ENCODE data around the gene PITPNC1. TPM values are rescaled to one million over a fixed set of nuclear protein-coding genes. Genes with fewer than 3 reads are reported as not detected.
"Not testable (repeated sequence)": the region's sequence is repeated elsewhere in the genome, so short reads cannot be mapped to it uniquely, and the experiment has no call there.

Gene PITPNC1
- polyA plus RNA-seq, 1 of the 3 experiments (the other 2 are of a cell fraction) = 18.4 TPM

DNA sequence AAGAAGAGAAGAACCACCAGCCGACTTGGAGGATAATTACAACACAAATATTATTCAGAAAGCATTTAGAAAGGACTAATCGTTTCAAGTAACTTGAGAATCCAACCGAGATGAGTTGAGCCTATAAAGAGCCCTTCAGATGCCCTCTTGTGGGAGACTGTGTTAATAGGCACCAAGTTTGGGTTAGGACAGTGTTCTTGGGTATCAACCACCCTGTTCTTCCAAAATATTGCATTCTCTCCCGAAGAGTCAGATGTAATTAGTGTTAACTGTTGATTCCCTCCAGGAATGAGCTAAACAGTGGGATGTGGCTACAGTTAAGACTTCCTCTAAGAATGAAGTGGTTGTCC is 252.9 kb downstream of the PITPNC1 start:
- Histone ChIP-seq H3K9ac (no peak overlapping the region), H3K4me3 (ENCODE audit: low read depth in 2 of 2, low read length in 1 of 2) (no peak overlapping the region), H3F3A (replicated peaks; ENCODE audit: insufficient read depth) (no peaks in the 10 kb centered on the region), H3K27ac (ENCODE audit: low read depth in 2 of 2, low read length in 1 of 2) (peak overlapping the region in 1 of 2 experiments; percentile 40; a peak in 1 of 4 replicates), H3K4me1 (ENCODE audit: control insufficient read depth in 1 of 2, insufficient read depth in 2 of 2, low read depth in 1 of 2, low read length in 1 of 2) (peaks cover 0 to 4% of the 10 kb centered on the region in 2 experiments; a peak in 1 of 4 replicates), H3K9me2 (no peaks in the 10 kb centered on the region), H3K36me3 (replicated peaks in 1 of 2; ENCODE audit: control insufficient read depth in 1 of 2, insufficient read depth in 2 of 2, low read length in 1 of 2) (peaks cover 12 to 15% of the 10 kb centered on the region in 2 experiments), H4K20me1 (ENCODE audit: insufficient read depth) (no peaks in the 10 kb centered on the region), H3K27me3 (ENCODE audit: insufficient read depth) (no peaks in the 10 kb centered on the region), H2AFZ (ENCODE audit: low read depth) (no peak overlapping the region), H3K9me3 (no peaks in the 10 kb centered on the region), H3K4me2 (no peak overlapping the region), H3K79me2 (ENCODE audit: insufficient read depth) (no peaks in the 10 kb centered on the region)
- CTCF ChIA-PET = interaction anchor here (0.6 to 5.5 kb wide), 16 partner anchors 9 to 263 kb away, joined by 3 to 95 read pairs (median 4); partner anchors contain the start of genes PITPNC1 and PSMD12
- TF ChIP-seq, protein P1, sequence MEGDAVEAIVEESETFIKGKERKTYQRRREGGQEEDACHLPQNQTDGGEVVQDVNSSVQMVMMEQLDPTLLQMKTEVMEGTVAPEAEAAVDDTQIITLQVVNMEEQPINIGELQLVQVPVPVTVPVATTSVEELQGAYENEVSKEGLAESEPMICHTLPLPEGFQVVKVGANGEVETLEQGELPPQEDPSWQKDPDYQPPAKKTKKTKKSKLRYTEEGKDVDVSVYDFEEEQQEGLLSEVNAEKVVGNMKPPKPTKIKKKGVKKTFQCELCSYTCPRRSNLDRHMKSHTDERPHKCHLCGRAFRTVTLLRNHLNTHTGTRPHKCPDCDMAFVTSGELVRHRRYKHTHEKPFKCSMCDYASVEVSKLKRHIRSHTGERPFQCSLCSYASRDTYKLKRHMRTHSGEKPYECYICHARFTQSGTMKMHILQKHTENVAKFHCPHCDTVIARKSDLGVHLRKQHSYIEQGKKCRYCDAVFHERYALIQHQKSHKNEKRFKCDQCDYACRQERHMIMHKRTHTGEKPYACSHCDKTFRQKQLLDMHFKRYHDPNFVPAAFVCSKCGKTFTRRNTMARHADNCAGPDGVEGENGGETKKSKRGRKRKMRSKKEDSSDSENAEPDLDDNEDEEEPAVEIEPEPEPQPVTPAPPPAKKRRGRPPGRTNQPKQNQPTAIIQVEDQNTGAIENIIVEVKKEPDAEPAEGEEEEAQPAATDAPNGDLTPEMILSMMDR (IDR thresholded peaks at IDR 0.05) = peak; percentile 72
- TF ChIP-seq SMC3 (IDR thresholded peaks at IDR 0.05; ENCODE audit: low read depth, low read length) (peak; percentile 71), RAD21 (IDR thresholded peaks at IDR 0.05; ENCODE audit: low read length) (peak; percentile 74), FOXJ3 (CRISPR knock-in tag; IDR thresholded peaks at IDR 0.05) (no peak)
- POLR2A ChIA-PET = no interaction called here
- DNase-seq = peak; percentile 59
- 41% methylated on average over 4 of the region's 4 CpGs for WGBS (ENCODE audit: low lambda C conversion rate)

DNA sequence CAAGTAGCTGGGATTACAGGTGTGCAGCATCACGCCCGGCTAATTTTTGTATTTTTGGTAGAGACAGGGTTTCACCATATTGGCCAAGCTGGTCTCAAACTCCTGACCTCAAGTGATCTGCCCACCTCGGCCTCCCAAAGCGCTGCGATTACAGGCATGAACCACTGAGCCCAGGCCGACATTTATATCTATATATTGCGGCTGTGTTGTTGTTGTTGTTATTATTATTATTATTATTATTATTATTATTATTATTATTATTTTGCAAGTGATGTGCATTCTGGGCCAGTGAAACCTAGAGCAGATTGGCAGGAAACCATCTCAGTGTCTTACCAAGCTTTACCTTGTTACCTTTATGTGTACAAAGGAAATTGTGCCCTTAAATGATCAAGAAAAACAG is 253.8 kb downstream of the PITPNC1 start:
- DNase-seq; H2AFZ ChIP-seq (ENCODE audit: low read depth); H4K20me1 ChIP-seq (ENCODE audit: insufficient read depth); H3K79me2 ChIP-seq (ENCODE audit: insufficient read depth); H3K4me2 ChIP-seq; H3K9me2 ChIP-seq; H3K27ac ChIP-seq (ENCODE audit: low read depth in 2 of 2, low read length in 1 of 2); H3K9ac ChIP-seq; H3F3A ChIP-seq (replicated peaks; ENCODE audit: insufficient read depth); POLR2A ChIA-PET; H3K4me1 ChIP-seq (ENCODE audit: control insufficient read depth in 1 of 2, insufficient read depth in 2 of 2, low read depth in 1 of 2, low read length in 1 of 2); H3K4me3 ChIP-seq (ENCODE audit: low read depth in 2 of 2, low read length in 1 of 2); H3K9me3 ChIP-seq; H3K27me3 ChIP-seq (ENCODE audit: insufficient read depth): not testable (repeated sequence)
- CTCF ChIA-PET = interaction anchor here (0.8 to 5.5 kb wide), 13 partner anchors 8 to 264 kb away, joined by 3 to 95 read pairs (median 7); partner anchors contain the start of genes PITPNC1 and PSMD12
- WGBS (ENCODE audit: low lambda C conversion rate) = 97% methylated on average over 7 of the region's 7 CpGs
- H3K36me3 ChIP-seq (replicated peaks in 1 of 2; ENCODE audit: control insufficient read depth in 1 of 2, insufficient read depth in 2 of 2, low read length in 1 of 2) = peaks cover 12 to 15% of the 10 kb centered on the region in 2 experiments

DNA sequence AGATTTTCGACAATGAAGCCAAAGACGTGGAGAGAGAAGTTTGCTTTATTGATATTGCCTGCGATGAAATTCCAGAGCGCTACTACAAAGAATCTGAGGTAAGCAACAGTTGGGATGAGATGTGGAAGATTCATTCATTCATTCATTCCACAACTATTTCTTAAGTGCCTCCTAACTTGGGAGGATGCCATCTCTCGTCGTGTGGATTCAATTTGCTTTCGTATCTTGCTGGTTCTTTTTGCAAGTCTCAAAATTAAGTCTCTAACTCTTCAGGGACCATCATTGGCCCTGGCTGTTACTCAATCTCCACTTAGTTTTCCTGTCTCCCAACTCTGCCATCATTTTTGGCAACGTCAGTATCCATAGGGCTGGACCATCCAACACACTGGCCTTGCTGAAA is 255.1 kb downstream of the PITPNC1 start:
- Histone ChIP-seq H3F3A (replicated peaks; ENCODE audit: insufficient read depth) (no peaks in the 10 kb centered on the region), H3K9me3 (no peaks in the 10 kb centered on the region), H3K79me2 (ENCODE audit: insufficient read depth) (no peaks in the 10 kb centered on the region), H3K4me3 (ENCODE audit: low read depth in 2 of 2, low read length in 1 of 2) (no peak overlapping the region), H2AFZ (ENCODE audit: low read depth) (no peak overlapping the region), H3K9me2 (no peaks in the 10 kb centered on the region), H3K4me2 (no peak overlapping the region), H3K4me1 (ENCODE audit: control insufficient read depth in 1 of 2, insufficient read depth in 2 of 2, low read depth in 1 of 2, low read length in 1 of 2) (peaks cover 0 to 4% of the 10 kb centered on the region in 2 experiments; a peak in 1 of 4 replicates), H3K36me3 (replicated peaks in 1 of 2; ENCODE audit: control insufficient read depth in 1 of 2, insufficient read depth in 2 of 2, low read length in 1 of 2) (peaks cover 11 to 15% of the 10 kb centered on the region in 2 experiments), H3K9ac (no peak overlapping the region), H3K27ac (ENCODE audit: low read depth in 2 of 2, low read length in 1 of 2) (no peak overlapping the region), H4K20me1 (ENCODE audit: insufficient read depth) (no peaks in the 10 kb centered on the region), H3K27me3 (ENCODE audit: insufficient read depth) (no peaks in the 10 kb centered on the region)
- ChIA-PET POLR2A (no interaction called here), CTCF (interaction anchor here (2.1 kb wide), 1 partner anchor 254 kb away, joined by 14 read pairs; the partner anchor contains the start of gene PITPNC1)
- DNase-seq = no peak
- WGBS (ENCODE audit: low lambda C conversion rate) = 93% methylated on average over 8 of the region's 8 CpGs
- TF ChIP-seq TAF1 (IDR thresholded peaks at IDR 0.05; ENCODE audit: borderline replicate concordance, low read depth, low read length) = no peak
- TF ChIP-seq, protein P2, sequence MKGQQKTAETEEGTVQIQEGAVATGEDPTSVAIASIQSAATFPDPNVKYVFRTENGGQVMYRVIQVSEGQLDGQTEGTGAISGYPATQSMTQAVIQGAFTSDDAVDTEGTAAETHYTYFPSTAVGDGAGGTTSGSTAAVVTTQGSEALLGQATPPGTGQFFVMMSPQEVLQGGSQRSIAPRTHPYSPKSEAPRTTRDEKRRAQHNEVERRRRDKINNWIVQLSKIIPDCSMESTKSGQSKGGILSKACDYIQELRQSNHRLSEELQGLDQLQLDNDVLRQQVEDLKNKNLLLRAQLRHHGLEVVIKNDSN (IDR thresholded peaks at IDR 0.05; ENCODE audit: borderline replicate concordance, low read depth) = no peak
- no peak for TF ChIP-seq ELF1 (IDR thresholded peaks at IDR 0.05)
- TF ChIP-seq SMC3 (IDR thresholded peaks at IDR 0.05; ENCODE audit: low read depth, low read length) = no peak
- TF ChIP-seq, protein P3, sequence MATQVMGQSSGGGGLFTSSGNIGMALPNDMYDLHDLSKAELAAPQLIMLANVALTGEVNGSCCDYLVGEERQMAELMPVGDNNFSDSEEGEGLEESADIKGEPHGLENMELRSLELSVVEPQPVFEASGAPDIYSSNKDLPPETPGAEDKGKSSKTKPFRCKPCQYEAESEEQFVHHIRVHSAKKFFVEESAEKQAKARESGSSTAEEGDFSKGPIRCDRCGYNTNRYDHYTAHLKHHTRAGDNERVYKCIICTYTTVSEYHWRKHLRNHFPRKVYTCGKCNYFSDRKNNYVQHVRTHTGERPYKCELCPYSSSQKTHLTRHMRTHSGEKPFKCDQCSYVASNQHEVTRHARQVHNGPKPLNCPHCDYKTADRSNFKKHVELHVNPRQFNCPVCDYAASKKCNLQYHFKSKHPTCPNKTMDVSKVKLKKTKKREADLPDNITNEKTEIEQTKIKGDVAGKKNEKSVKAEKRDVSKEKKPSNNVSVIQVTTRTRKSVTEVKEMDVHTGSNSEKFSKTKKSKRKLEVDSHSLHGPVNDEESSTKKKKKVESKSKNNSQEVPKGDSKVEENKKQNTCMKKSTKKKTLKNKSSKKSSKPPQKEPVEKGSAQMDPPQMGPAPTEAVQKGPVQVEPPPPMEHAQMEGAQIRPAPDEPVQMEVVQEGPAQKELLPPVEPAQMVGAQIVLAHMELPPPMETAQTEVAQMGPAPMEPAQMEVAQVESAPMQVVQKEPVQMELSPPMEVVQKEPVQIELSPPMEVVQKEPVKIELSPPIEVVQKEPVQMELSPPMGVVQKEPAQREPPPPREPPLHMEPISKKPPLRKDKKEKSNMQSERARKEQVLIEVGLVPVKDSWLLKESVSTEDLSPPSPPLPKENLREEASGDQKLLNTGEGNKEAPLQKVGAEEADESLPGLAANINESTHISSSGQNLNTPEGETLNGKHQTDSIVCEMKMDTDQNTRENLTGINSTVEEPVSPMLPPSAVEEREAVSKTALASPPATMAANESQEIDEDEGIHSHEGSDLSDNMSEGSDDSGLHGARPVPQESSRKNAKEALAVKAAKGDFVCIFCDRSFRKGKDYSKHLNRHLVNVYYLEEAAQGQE (IDR thresholded peaks at IDR 0.05; ENCODE audit: low read depth, low read length) = no peak
- TF ChIP-seq GATA2 (CRISPR knock-in tag; IDR thresholded peaks at IDR 0.05) = no peak
- TF ChIP-seq SIN3A (IDR thresholded peaks at IDR 0.05; ENCODE audit: borderline replicate concordance, low read depth, low read length) = no peak
- TF ChIP-seq EZH2phosphoT487 (IDR thresholded peaks at IDR 0.05; ENCODE audit: borderline replicate concordance, low read depth) = no peak
- TF ChIP-seq, protein P4, sequence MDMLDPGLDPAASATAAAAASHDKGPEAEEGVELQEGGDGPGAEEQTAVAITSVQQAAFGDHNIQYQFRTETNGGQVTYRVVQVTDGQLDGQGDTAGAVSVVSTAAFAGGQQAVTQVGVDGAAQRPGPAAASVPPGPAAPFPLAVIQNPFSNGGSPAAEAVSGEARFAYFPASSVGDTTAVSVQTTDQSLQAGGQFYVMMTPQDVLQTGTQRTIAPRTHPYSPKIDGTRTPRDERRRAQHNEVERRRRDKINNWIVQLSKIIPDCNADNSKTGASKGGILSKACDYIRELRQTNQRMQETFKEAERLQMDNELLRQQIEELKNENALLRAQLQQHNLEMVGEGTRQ (IDR thresholded peaks at IDR 0.05; ENCODE audit: borderline replicate concordance, low read depth, low read length) = no peak
- TF ChIP-seq GABPA (IDR thresholded peaks at IDR 0.05; ENCODE audit: low read depth) = no peak
